SH-SY5Y (cell line): Measurements from ENCODE around the gene DOCK3.

Experiments used
- GATA2 ChIP-seq: IDR thresholded peaks from 2 replicates; pipeline ENCODE4 v1.6.1; 2011; ENCODE audit warnings: mild to moderate bottlenecking, low read depth, low read length
- GATA3 ChIP-seq: IDR thresholded peaks from 2 replicates; pipeline ENCODE4 v1.6.1; 2011; ENCODE audit warnings: low read depth, mild to moderate bottlenecking, low read length, moderate library complexity

GRCh38 chr3:51271172-51271571, 596.4 kb downstream of the DOCK3 start:
- TF ChIP-seq GATA3, result no peak
- TF ChIP-seq GATA2, result no peak
